Measurements from ENCODE around the gene CYB5A.

CYB5A gene

GRCh38 chr18:74248189-74248588 lies 43.6 kb downstream of the CYB5A start:
- no peak overlapping the region for H3K4me3 ChIP-seq (ENCODE audit: low read depth, low read length)
- TF ChIP-seq CTCF (IDR thresholded peaks at IDR 0.05; ENCODE audit: borderline replicate concordance, insufficient read depth, low read depth, low read length), result no peak

- no peak for TF ChIP-seq CTCF (IDR thresholded peaks at IDR 0.05; ENCODE audit: borderline replicate concordance, insufficient read depth, low read depth, low read length)
- H3K4me3 ChIP-seq (ENCODE audit: low read depth, low read length), result no peak overlapping the region
Observed at GRCh38 chr18:74244554-74244953, 47.2 kb downstream of the CYB5A start.

GRCh38 chr18:74243127-74243526 lies 48.6 kb downstream of the CYB5A start:
- no peak overlapping the region for H3K4me3 ChIP-seq (ENCODE audit: low read depth, low read length)
- no peak for TF ChIP-seq CTCF (IDR thresholded peaks at IDR 0.05; ENCODE audit: borderline replicate concordance, insufficient read depth, low read depth, low read length)

- TF ChIP-seq CTCF (IDR thresholded peaks at IDR 0.05; ENCODE audit: borderline replicate concordance, insufficient read depth, low read depth, low read length), result no peak
- H3K4me3 ChIP-seq (ENCODE audit: low read depth, low read length), result no peak overlapping the region
Observed at GRCh38 chr18:74242438-74243096, 49.2 kb downstream of the CYB5A start.

- TF ChIP-seq CTCF (IDR thresholded peaks at IDR 0.05; ENCODE audit: borderline replicate concordance, insufficient read depth, low read depth, low read length), result no peak
- H3K4me3 ChIP-seq (ENCODE audit: low read depth, low read length), result no peak overlapping the region
Observed at GRCh38 chr18:74241970-74242369, 49.8 kb downstream of the CYB5A start.

GRCh38 chr18:74241426-74241825 lies 50.3 kb downstream of the CYB5A start:
- TF ChIP-seq CTCF (IDR thresholded peaks at IDR 0.05; ENCODE audit: borderline replicate concordance, insufficient read depth, low read depth, low read length), result no peak
- no peak overlapping the region for H3K4me3 ChIP-seq (ENCODE audit: low read depth, low read length)

GRCh38 chr18:74239567-74239966 lies 52.2 kb downstream of the CYB5A start:
- TF ChIP-seq CTCF (IDR thresholded peaks at IDR 0.05; ENCODE audit: borderline replicate concordance, insufficient read depth, low read depth, low read length), result no peak
- H3K4me3 ChIP-seq (ENCODE audit: low read depth, low read length), result no peak overlapping the region
